ENCODE data around the gene NCK2.

Gene NCK2

GRCh38 chr2:105783151-105783738 is 38.5 kb downstream of the NCK2 start:
- no peaks in the 10 kb centered on the region for H3K9me3 ChIP-seq (ENCODE audit: insufficient read depth, low read depth, low read length)
- no peaks in the 10 kb centered on the region for H3K27me3 ChIP-seq (ENCODE audit: insufficient read depth, low read length, poor library complexity, severe bottlenecking)
- H3K36me3 ChIP-seq (ENCODE audit: insufficient read depth, low read length), result no peaks in the 10 kb centered on the region; the same call in 1 of the 2 replicates
- peak overlapping the region; percentile 9 for H3K9ac ChIP-seq (ENCODE audit: low read depth, low read length, poor library complexity, severe bottlenecking)
- TF ChIP-seq EZH2phosphoT487 (IDR thresholded peaks at IDR 0.05; ENCODE audit: borderline replicate concordance), result no peak
- H3K4me2 ChIP-seq (ENCODE audit: low read depth, low read length, poor library complexity, severe bottlenecking), result no peak overlapping the region
- no peak overlapping the region for H2AFZ ChIP-seq (ENCODE audit: low read length)
- peaks cover under 1% of the 10 kb centered on the region for H4K20me1 ChIP-seq (ENCODE audit: insufficient read depth, low read length, poor library complexity, severe bottlenecking)
- peaks cover 54% of the 10 kb centered on the region for H3K4me1 ChIP-seq (ENCODE audit: insufficient read depth, low read length, poor library complexity, severe bottlenecking)
- H3K79me2 ChIP-seq (ENCODE audit: insufficient read depth, low read length), result peaks cover 90% of the 10 kb centered on the region
- no peaks in the 10 kb centered on the region for H3K9me2 ChIP-seq (replicated peaks; ENCODE audit: low read depth, low read length)
- H3F3A ChIP-seq (ENCODE audit: low read depth), result no peaks in the 10 kb centered on the region
- H3K4me3 ChIP-seq (ENCODE audit: low read length, poor library complexity, severe bottlenecking), result no peak overlapping the region

- H3K9me3 ChIP-seq (ENCODE audit: insufficient read depth, low read depth, low read length), result no peaks in the 10 kb centered on the region
- H3K4me2 ChIP-seq (ENCODE audit: low read depth, low read length, poor library complexity, severe bottlenecking), result peak overlapping the region; percentile 13
- H3K9ac ChIP-seq (ENCODE audit: low read depth, low read length, poor library complexity, severe bottlenecking), result peak overlapping the region; percentile 40
- no peak overlapping the region for H2AFZ ChIP-seq (ENCODE audit: low read length)
- H3K36me3 ChIP-seq (ENCODE audit: insufficient read depth, low read length), result no peaks in the 10 kb centered on the region
- TF ChIP-seq EZH2phosphoT487 (IDR thresholded peaks at IDR 0.05; ENCODE audit: borderline replicate concordance) (no peak), CTCF (conservative IDR thresholded peaks at IDR 0.05; ENCODE audit: low read length) (no peak)
- H3K4me1 ChIP-seq (ENCODE audit: insufficient read depth, low read length, poor library complexity, severe bottlenecking), result peaks cover 61% of the 10 kb centered on the region
- H3K9me2 ChIP-seq (replicated peaks; ENCODE audit: low read depth, low read length), result no peaks in the 10 kb centered on the region
- H3K4me3 ChIP-seq (ENCODE audit: low read length, poor library complexity, severe bottlenecking), result no peak overlapping the region
- peaks cover 93% of the 10 kb centered on the region for H3K79me2 ChIP-seq (ENCODE audit: insufficient read depth, low read length)
- H3K27me3 ChIP-seq (ENCODE audit: insufficient read depth, low read length, poor library complexity, severe bottlenecking), result no peaks in the 10 kb centered on the region
- H4K20me1 ChIP-seq (ENCODE audit: insufficient read depth, low read length, poor library complexity, severe bottlenecking), result no peaks in the 10 kb centered on the region
- H3F3A ChIP-seq (ENCODE audit: low read depth), result no peaks in the 10 kb centered on the region
These were observed 39.3 kb downstream of the NCK2 start for GRCh38 chr2:105783972-105784371.

GRCh38 chr2:105784589-105784988 is 39.9 kb downstream of the NCK2 start:
- H3K27me3 ChIP-seq (ENCODE audit: insufficient read depth, low read length, poor library complexity, severe bottlenecking), result no peaks in the 10 kb centered on the region
- peaks cover 91% of the 10 kb centered on the region for H3K79me2 ChIP-seq (ENCODE audit: insufficient read depth, low read length)
- no peaks in the 10 kb centered on the region for H3K9me2 ChIP-seq (replicated peaks; ENCODE audit: low read depth, low read length)
- H3K4me2 ChIP-seq (ENCODE audit: low read depth, low read length, poor library complexity, severe bottlenecking), result peak overlapping the region; percentile 13
- peaks cover 3% of the 10 kb centered on the region; the same call in 1 of the 2 replicates for H3F3A ChIP-seq (ENCODE audit: low read depth)
- no peak overlapping the region for H2AFZ ChIP-seq (ENCODE audit: low read length)
- H3K4me1 ChIP-seq (ENCODE audit: insufficient read depth, low read length, poor library complexity, severe bottlenecking), result peaks cover 67% of the 10 kb centered on the region
- no peaks in the 10 kb centered on the region for H3K9me3 ChIP-seq (ENCODE audit: insufficient read depth, low read depth, low read length)
- peak overlapping the region; percentile 40 for H3K9ac ChIP-seq (ENCODE audit: low read depth, low read length, poor library complexity, severe bottlenecking)
- H3K36me3 ChIP-seq (ENCODE audit: insufficient read depth, low read length), result no peaks in the 10 kb centered on the region
- H4K20me1 ChIP-seq (ENCODE audit: insufficient read depth, low read length, poor library complexity, severe bottlenecking), result no peaks in the 10 kb centered on the region
- no peak overlapping the region for H3K4me3 ChIP-seq (ENCODE audit: low read length, poor library complexity, severe bottlenecking)
- TF ChIP-seq EZH2phosphoT487 (IDR thresholded peaks at IDR 0.05; ENCODE audit: borderline replicate concordance) (no peak), CTCF (conservative IDR thresholded peaks at IDR 0.05; ENCODE audit: low read length) (no peak)

Measured in Loucy (cell line).